Loucy (cell line): ENCODE measurements around the gene SMOC2.

ENCODE experiments used
- CTCF ChIP-seq: fragments of 200-600 bp; sonication (generic); conservative IDR thresholded peaks from 2 replicates; pipeline ENCODE4 v1.5.1; 2014; ENCODE audit warnings: mild to moderate bottlenecking, antibody characterized with exemption, low read length
- EZH2phosphoT487 ChIP-seq: fragments of 200-600 bp; IDR thresholded peaks from 2 replicates; pipeline ENCODE4 v1.6.1; 2018; ENCODE audit warnings: antibody characterized with exemption, mild to moderate bottlenecking, moderate library complexity, borderline replicate concordance

GRCh38 chr6:168559574-168560098 is 118.7 kb downstream of the SMOC2 start:
- no peak for TF ChIP-seq CTCF
- TF ChIP-seq EZH2phosphoT487 = no peak
